LoVo (cell line): Measurements from ENCODE around the gene TMEM51.
"Not testable (repeated sequence)": the region's sequence is repeated elsewhere in the genome, so short reads cannot be mapped to it uniquely, and the experiment has no call there.

ENCODE experiments used
- DNase-seq: peaks from one replicate; pipeline ENCODE4 v3.0.0-alpha.2; 2016; ENCODE audit warnings: low spot score

Gene TMEM51

DNA sequence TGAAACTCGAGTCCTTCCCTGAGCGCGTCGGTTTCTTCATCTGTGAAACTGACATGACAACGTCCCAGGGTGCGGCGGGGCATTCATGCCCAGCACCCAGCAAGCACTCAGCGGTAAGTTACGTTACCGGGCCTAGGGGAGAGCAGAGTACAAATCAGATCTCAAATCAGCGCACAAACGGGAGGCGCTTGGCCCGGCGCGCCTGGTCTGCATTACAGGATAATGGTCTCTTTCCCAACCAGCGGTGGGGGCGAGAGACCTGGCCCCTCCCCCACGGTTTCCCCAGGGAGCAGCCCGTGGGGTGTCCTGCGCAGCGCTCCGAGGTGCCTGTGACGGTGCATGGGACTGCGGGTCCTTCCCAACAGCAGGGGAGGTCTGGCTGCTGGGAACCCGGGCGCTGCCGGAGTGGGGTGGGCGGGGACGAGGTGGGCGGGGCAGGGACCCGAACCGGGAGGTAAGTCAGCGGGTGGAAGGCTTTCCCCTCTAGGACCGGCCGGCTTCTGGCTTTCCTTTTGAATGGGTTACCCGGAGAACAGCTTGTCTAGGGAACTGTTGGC is 1.0 kb downstream of the TMEM51 start:
- no peak for DNase-seq

- no peak for DNase-seq
Measured at GRCh38 chr1:15155191-15155590, 1.6 kb downstream of the TMEM51 start.

DNA sequence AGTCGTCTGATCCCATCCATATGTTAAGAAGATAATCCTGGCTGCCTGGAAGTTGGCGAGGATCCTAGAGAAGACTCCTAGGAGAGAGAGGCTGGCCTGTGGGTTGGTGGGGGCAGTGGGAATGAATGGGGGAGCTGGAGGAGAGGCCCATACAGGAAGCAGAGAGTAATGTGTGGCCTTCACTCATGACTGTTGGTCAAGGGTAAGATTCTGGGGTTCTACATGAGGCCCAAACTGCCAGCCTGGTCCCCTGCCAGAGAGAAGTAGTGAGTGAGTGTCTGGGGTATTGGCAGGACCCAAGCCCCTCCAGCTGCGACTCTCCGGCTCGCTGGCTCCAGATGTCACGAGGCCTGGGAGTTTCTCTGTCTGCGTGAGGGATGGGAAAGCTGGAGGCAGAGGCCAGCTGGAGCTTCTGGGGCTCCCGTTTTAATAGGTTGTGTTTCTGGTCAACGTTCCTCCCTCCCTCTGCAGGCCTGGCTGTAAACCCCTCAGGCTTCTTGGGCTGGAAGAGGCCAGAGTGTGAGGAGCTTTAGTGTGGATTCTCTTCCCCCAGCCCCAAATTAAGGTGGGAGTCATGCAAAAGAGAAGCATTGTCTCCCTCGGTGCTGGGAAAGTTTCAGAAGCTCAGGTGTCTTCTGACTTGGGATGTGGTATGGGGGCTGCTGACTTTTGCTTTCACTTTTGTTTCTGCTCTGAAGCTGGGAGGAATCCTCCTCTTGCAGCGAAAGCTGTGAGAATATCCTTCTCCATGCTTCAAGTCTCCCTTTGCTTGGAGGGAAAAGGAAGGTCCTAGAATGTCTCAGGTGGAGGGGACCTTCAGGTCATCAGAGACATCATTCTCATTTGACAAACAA is 2.6 kb downstream of the TMEM51 start:
- no peak for DNase-seq

DNA sequence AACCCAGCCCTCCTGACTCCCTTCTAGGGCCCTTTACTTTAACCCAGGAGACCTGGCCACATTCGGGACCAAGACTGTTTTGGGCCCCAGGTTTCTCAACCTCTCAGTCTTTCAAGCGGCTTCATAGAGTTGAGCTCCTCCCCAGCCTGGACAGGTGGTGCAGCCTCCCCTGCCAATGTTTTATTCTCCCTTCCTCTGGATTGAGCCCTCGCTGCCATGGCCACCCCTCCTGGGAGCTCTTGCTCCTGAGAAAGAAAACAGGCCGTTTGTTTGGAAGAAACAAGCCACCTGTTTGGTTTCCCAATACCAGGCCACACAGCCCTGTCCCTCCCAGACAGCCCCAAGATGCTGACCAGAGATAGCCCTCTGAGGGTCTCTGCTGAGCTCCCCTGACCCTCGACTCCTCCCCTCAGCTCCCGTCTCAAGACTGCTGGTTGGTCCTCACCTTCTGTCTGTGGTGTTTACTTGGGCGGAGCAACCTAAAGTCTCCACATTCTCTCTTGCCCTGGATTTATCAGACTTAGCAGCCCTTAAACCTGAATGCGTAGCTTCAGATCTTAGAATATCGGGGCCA is 3.3 kb downstream of the TMEM51 start:
- DNase-seq: no peak

- DNase-seq: no peak
Measured at GRCh38 chr1:15157524-15158399, 4.2 kb downstream of the TMEM51 start.

DNA sequence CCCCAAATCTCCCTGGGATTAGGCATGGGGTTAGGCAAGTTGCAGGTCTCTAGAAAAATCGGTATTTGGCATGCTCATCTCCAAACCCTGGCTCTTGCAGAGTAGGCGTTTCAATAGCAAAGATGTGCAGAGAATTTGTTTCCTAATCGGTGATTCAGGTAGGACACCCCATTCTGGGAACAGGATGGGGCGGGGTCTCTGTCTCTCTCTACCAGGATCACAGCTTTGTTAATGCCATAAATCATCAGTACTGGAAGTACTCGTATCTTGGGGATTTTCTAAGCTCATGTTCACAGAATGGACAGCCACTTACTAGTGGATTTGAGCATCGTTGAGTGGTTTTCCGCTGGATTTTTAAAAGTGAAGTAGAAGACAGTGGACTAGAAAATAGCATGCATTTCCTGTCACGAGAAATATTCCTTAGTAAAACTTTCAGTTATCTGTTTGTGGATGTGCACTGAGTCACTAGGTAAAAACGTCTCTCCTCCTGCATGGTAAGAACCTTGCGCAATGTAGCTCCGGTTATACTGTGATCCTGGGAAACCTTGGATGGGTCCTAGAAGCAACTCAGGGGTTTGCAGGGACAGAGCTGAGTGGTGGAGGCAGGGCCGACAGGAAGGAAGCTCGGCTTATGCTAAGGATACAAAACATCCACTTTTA is 5.1 kb downstream of the TMEM51 start:
- DNase-seq: no peak

DNA sequence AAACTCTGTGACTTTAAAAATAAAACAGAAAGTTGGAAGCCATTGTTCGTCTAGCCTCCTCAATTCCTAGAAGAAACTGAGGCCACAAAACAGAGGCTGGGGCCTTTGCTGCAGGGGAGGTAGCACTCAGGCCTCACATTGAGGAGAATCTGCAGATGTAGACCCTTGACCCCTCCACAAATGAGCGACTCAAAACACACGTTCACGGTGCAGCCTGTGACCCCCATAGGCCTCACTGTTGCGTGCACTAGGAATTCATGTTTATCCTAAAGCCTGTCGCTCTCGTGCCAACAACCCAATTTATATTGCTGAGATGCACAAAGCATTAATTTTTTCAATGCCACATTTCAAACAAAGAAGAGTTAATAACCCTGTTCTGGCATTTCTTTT is 5.6 kb downstream of the TMEM51 start:
- DNase-seq: no peak

DNA sequence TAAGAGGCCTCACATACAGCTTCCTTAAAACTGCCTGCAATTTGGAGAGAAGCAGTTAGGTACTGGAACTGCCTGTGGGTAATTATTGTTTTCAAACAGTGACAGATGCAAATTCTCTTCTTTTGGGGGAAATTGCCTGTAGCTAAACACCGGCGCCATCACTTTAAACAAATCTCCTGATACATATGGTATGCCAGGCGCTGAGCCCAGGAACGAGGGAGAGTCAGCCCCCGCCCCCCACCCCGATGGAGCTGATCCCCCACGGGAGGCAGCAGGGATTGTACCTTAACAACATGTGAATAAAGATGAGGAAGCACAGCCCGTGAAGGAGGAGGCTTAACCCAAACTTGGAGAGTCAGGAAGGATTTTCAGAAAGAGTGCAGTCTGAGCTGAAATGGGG is 7.1 kb downstream of the TMEM51 start:
- no peak for DNase-seq

GRCh38 chr1:15167386-15167785 is 13.8 kb downstream of the TMEM51 start:
- no peak for DNase-seq

DNA sequence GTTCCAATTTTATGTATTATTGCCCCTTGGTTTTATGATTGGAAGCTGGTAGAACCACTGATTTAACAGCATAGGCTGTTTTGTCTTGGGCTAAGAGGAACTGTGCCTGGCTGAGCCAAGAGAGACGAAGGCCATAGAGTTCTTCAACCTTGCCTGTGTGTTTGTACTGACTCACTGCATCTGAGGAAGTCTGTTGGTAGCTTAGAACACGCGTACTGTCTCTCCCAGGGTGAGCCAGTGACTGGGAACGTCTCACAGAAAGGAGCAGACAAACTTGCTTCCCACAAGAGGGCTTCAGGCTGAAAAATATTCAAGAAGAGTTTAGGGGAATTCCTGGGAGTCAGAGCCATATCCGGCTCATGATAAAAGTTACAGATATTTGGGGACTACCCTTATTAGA is 14.9 kb downstream of the TMEM51 start:
- no peak for DNase-seq

GRCh38 chr1:15170071-15170470 is 16.5 kb downstream of the TMEM51 start:
- no peak for DNase-seq

DNA sequence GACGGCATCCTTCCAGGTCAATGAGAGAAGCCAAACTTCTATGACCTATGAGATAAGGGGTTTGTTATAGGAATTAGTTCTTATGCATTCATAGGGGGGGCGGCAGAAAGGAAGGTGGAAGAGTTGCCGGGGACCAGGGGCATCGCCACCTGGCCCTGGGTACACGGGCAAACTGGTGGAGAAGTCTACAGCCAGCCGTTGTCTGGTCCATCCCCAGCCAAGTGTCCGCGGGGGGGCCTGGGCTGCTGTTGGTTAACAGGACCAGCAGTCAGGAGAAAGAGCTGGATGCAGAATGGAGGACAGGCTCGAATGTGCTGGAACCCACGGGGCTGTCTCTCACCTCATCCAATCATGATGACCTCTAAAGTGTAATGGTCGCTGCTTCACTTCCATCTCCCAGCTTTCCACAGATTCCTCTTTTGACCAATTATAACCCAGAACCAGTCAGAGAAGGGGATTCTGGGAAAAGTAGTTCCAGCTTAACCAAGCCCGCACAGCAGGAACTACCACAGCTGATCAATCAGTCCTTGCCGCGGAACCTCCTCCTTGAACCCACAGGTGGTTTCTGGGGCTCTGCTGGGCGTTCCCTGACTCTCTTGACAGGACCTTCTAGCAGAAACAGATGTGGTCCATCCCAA is 17.8 kb downstream of the TMEM51 start:
- DNase-seq: no peak

DNA sequence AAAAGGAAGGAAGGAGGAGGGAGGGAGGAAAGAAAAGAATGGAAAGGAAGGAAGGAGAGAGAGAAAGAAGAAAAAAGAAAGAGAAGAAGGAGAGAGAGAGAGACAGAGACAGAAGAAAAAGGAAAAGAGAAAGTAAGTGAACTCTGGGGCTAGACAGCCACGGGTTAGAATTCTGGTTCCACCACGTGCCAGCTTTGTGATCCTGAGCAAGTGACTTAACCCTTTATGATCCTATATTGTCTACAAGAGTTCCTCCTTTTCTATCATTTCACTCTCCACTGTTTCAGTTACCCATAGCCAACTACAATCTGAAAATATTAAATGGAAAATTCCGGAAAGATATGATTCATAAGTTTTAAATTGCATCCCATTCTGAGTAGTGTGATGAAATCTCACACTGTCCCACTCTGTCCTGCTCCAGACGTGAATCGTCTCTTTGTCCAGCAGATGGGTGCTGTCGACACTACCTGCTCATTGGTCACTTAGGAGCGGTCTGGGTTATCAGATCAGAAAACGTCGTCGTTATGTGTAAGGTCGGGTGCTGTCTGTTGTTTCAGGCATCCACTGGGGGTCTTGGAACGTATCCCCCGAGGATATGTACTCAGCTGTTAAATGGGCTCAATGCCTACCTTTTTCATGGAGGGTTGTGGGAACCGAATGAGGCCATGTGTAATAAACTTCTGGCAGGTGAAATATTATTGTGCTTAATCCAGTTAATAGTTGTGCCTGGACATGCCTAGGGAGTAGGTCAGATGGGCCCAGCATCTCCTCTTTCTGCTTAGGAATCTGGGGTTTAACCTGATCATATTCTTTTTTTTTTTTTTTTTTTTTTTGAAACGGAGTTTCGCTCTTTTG is 19.1 kb downstream of the TMEM51 start:
- no peak for DNase-seq

DNA sequence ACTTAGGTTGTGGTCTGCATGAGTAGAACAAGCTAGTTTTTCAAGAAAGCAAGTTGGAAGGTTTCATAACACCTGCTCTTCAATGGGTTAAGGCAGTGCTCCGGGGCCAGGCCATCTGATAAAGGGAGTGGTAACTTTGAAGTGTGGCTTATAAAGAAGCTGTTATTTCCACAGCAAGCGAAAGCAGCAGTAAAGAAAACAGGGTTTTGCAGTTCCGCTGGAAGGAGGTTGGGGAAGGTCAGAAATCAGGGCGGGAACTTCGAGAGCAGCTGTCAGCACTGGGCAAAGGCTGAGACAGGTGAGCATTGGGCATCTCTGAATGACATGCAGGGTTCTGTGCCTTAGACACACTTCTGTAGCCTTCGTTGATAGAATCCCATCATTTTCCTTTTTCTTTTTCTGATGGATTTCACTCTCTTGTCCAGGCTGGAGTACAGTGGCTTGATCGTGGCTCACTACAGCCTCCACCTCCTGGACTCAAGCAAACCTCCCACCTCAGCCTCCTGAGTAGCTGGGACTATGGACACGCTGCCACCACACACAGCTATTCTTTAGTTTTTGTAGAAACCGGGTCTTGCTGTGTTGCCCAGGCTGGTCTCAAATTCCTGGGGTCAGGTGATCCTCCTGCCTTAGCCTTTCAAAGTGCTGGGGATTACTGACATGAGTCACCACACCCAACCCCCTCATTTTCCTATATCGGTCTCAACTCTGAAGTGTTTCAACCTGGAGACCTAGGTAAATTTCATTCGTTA is 20.5 kb downstream of the TMEM51 start:
- DNase-seq: no peak

- no peak for DNase-seq
Measured at GRCh38 chr1:15174615-15174983, 21.1 kb downstream of the TMEM51 start.

DNA sequence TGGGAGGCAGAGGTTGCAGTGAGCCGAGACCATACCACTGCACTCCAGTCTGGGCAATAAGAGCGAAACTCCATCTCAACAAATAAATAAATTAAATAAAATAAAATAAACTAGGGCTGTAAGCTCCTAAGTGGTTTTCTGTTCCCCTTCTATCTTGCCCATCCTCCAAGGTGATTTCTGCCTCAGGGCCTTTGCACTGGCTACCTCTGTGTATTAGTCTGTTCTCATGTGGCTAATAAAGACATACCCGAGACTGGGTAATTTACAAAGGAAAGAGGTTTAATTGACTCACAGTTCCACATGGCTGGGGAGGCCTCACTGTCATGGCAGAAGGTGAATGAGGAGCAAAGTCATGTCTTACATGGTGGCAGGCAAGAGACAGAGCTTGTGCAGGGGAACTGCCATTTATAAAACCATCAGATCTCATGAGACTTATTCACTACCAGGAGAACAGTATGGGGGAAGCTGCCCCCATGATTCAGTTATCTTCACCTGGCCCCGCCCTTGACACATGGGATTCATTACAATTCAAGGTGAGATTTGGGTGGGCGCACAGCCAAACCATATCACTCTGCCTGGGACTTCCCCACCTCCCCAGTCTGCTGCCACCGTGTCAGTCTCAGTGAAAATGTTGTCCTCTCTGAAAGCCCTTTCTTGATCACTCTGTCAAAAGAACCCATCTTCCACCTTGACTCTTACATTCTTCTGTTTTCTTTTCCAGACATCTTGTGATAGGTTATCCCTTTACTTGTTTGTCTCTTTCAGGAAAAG is 22.0 kb downstream of the TMEM51 start:
- DNase-seq: not testable (repeated sequence)

DNA sequence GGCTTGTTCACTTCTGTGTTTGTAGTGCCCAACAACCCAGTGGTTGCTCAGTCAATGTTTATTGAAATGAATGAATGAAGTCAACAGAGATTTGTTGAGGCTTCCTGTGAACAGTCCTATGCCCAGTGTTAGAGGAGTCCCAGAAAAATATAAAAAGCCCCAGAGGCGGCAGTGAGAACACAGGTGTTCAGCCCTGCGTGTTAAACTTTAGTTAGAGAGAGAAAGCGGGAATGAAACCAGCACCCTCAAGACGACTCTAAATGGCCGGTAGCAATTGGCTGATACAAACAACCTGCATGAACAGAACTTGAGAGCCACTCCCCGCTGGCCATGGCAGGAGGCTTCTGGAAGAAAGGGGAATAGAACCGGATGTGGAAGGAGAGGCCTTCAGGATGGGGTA is 22.6 kb downstream of the TMEM51 start:
- DNase-seq: no peak

GRCh38 chr1:15176898-15177665 is 23.5 kb downstream of the TMEM51 start:
- DNase-seq: no peak
